Body of pancreas (tissue), 4 donors: ENCODE data around the gene GSTA3.

Experiments used
- POLR2A ChIP-seq, 3 donors: fragments of 450-650 bp; IDR thresholded peaks; one replicate each; pipeline ENCODE4 v1.6.1; 2016; ENCODE audit warnings: antibody characterized with exemption in 3 of 3, mild to moderate bottlenecking in 2 of 3
- TF ChIP-seq, protein P1 (sequence below), 7 experiments: fragments of 450-650 bp in 4 of 7; fragments of 200-600 bp in 3 of 7; sonication (generic) in 3 of 7; IDR thresholded peaks; one replicate each; pipeline ENCODE4 v1.5.1; 2016 to 2019; ENCODE audit warnings: antibody characterized with exemption in 7 of 7

DNA sequence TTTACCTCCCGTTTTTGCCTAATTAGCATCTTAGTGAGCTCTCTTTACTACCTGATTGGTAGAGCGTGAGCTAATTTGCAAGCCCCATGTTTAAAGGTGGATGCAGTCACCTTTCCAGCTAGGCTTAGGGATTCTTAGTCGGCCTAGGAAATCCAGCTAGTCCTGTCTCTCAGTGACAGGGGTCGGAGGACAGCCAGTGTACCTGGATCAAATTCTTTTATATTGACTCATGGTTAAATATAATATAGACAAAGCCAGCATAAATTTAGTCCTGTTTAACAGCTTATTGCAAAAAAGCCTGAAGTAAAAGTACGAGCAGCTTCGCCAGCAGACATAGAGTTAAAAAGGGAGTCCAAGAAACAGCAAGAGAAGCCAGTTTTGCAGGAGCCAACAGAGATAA is 12.2 kb upstream of the GSTA3 start:
- TF ChIP-seq, protein P1, sequence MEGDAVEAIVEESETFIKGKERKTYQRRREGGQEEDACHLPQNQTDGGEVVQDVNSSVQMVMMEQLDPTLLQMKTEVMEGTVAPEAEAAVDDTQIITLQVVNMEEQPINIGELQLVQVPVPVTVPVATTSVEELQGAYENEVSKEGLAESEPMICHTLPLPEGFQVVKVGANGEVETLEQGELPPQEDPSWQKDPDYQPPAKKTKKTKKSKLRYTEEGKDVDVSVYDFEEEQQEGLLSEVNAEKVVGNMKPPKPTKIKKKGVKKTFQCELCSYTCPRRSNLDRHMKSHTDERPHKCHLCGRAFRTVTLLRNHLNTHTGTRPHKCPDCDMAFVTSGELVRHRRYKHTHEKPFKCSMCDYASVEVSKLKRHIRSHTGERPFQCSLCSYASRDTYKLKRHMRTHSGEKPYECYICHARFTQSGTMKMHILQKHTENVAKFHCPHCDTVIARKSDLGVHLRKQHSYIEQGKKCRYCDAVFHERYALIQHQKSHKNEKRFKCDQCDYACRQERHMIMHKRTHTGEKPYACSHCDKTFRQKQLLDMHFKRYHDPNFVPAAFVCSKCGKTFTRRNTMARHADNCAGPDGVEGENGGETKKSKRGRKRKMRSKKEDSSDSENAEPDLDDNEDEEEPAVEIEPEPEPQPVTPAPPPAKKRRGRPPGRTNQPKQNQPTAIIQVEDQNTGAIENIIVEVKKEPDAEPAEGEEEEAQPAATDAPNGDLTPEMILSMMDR (IDR thresholded peaks at IDR 0.05) = no peak
- TF ChIP-seq POLR2A (IDR thresholded peaks at IDR 0.05) = no peak
